ENCODE results near the gene TTLL8. TPM values are rescaled to one million over a fixed set of nuclear protein-coding genes. Genes with fewer than 3 reads are reported as not detected.

The TTLL8 gene
- total RNA-seq, 2 experiments from 2014 or later, result not detected

GRCh38 chr22:50078761-50079160 lies 20.7 kb upstream of the TTLL8 start:
- Mint-ChIP-seq H3K9me3 (no peaks in the 10 kb centered on the region), H3K4me1 (no peaks in the 10 kb centered on the region), H3K27me3 (no peaks in the 10 kb centered on the region), H3K36me3 (ENCODE audit: low read depth) (no peaks in the 10 kb centered on the region), H3K4me3 (no peak overlapping the region), H3K27ac (no peak overlapping the region)
- no peak for DNase-seq
- ChIA-PET POLR2A (no interaction called here), CTCF (no interaction called here)

GRCh38 chr22:50078246-50078645 lies 20.1 kb upstream of the TTLL8 start:
- ChIA-PET CTCF (no interaction called here), POLR2A (no interaction called here)
- no peak for DNase-seq
- Mint-ChIP-seq H3K9me3 (no peaks in the 10 kb centered on the region), H3K27ac (no peak overlapping the region), H3K4me3 (no peak overlapping the region), H3K36me3 (ENCODE audit: low read depth) (no peaks in the 10 kb centered on the region), H3K27me3 (no peaks in the 10 kb centered on the region), H3K4me1 (no peaks in the 10 kb centered on the region)

- CTCF ChIA-PET, result interaction anchor here (0.6 kb wide), 1 partner anchor 10 kb away, joined by 4 read pairs; no protein-coding TSS in a partner anchor
- no peak overlapping the region for H3K4me3 Mint-ChIP-seq
Measured at GRCh38 chr22:50076646-50077535, 18.8 kb upstream of the TTLL8 start.

GRCh38 chr22:50074551-50075530 lies 16.7 kb upstream of the TTLL8 start:
- H3K27ac Mint-ChIP-seq, result no peak overlapping the region
- no peaks in the 10 kb centered on the region for H3K36me3 Mint-ChIP-seq (ENCODE audit: low read depth)
- no peaks in the 10 kb centered on the region for H3K27me3 Mint-ChIP-seq
- DNase-seq, result no peak
- ChIA-PET CTCF (no interaction called here), POLR2A (no interaction called here)
- no peaks in the 10 kb centered on the region for H3K4me1 Mint-ChIP-seq
- H3K9me3 Mint-ChIP-seq, result no peaks in the 10 kb centered on the region
- no peak overlapping the region for H3K4me3 Mint-ChIP-seq

More at GRCh38 chr22:50076646-50077535, 18.8 kb upstream of the TTLL8 start:
- H3K27me3 Mint-ChIP-seq, result no peaks in the 10 kb centered on the region
- no peaks in the 10 kb centered on the region for H3K36me3 Mint-ChIP-seq (ENCODE audit: low read depth)
- no peaks in the 10 kb centered on the region for H3K9me3 Mint-ChIP-seq
- POLR2A ChIA-PET, result no interaction called here
- H3K27ac Mint-ChIP-seq, result no peak overlapping the region
- DNase-seq, result no peak
- H3K4me1 Mint-ChIP-seq, result no peaks in the 10 kb centered on the region

GRCh38 chr22:50074056-50074455 lies 16.0 kb upstream of the TTLL8 start:
- DNase-seq, result no peak
- no peaks in the 10 kb centered on the region for H3K9me3 Mint-ChIP-seq
- POLR2A ChIA-PET, result no interaction called here
- no peak overlapping the region for H3K27ac Mint-ChIP-seq
- H3K4me3 Mint-ChIP-seq, result no peak overlapping the region
- H3K4me1 Mint-ChIP-seq, result no peaks in the 10 kb centered on the region
- H3K27me3 Mint-ChIP-seq, result no peaks in the 10 kb centered on the region
- CTCF ChIA-PET, result no interaction called here
- no peaks in the 10 kb centered on the region for H3K36me3 Mint-ChIP-seq (ENCODE audit: low read depth)

- Mint-ChIP-seq H3K36me3 (ENCODE audit: low read depth) (no peaks in the 10 kb centered on the region), H3K27ac (no peak overlapping the region), H3K9me3 (no peaks in the 10 kb centered on the region), H3K4me3 (no peak overlapping the region), H3K27me3 (no peaks in the 10 kb centered on the region), H3K4me1 (no peaks in the 10 kb centered on the region)
- POLR2A ChIA-PET, result no interaction called here
- CTCF ChIA-PET, result interaction anchor here (1.2 kb wide), 1 partner anchor 42 kb away, joined by 3 read pairs; no protein-coding TSS in a partner anchor
- no peak for DNase-seq
Measured at GRCh38 chr22:50072714-50073538, 14.8 kb upstream of the TTLL8 start.

- no peaks in the 10 kb centered on the region for H3K27me3 Mint-ChIP-seq
- no peak for DNase-seq
- no peak overlapping the region for H3K27ac Mint-ChIP-seq
- ChIA-PET POLR2A (no interaction called here), CTCF (interaction anchor here (1.2 kb wide), 1 partner anchor 42 kb away, joined by 3 read pairs; no protein-coding TSS in a partner anchor)
- H3K4me1 Mint-ChIP-seq, result no peaks in the 10 kb centered on the region
- no peak overlapping the region for H3K4me3 Mint-ChIP-seq
- H3K9me3 Mint-ChIP-seq, result no peaks in the 10 kb centered on the region
- no peaks in the 10 kb centered on the region for H3K36me3 Mint-ChIP-seq (ENCODE audit: low read depth)
Measured at GRCh38 chr22:50072167-50072555, 14.1 kb upstream of the TTLL8 start.

- Mint-ChIP-seq H3K9me3 (no peaks in the 10 kb centered on the region), H3K27ac (no peak overlapping the region), H3K36me3 (ENCODE audit: low read depth) (no peaks in the 10 kb centered on the region), H3K4me3 (no peak overlapping the region), H3K4me1 (no peaks in the 10 kb centered on the region), H3K27me3 (no peaks in the 10 kb centered on the region)
- DNase-seq, result no peak
- ChIA-PET POLR2A (no interaction called here), CTCF (no interaction called here)
Measured at GRCh38 chr22:50071432-50072166, 13.5 kb upstream of the TTLL8 start.

GRCh38 chr22:50070366-50070765 lies 12.3 kb upstream of the TTLL8 start:
- Mint-ChIP-seq H3K36me3 (ENCODE audit: low read depth) (no peaks in the 10 kb centered on the region), H3K27me3 (no peaks in the 10 kb centered on the region), H3K4me3 (no peak overlapping the region), H3K4me1 (no peaks in the 10 kb centered on the region), H3K27ac (no peak overlapping the region), H3K9me3 (no peaks in the 10 kb centered on the region)
- no peak for DNase-seq
- ChIA-PET CTCF (no interaction called here), POLR2A (no interaction called here)

- CTCF ChIA-PET, result interaction anchor here (0.8 kb wide), 1 partner anchor 12 kb away, joined by 4 read pairs; no protein-coding TSS in a partner anchor
- POLR2A ChIA-PET, result no interaction called here
- no peak overlapping the region for H3K4me3 Mint-ChIP-seq
Measured at GRCh38 chr22:50068096-50068495, 10.0 kb upstream of the TTLL8 start.

GRCh38 chr22:50067244-50067643 lies 9.1 kb upstream of the TTLL8 start:
- CTCF ChIA-PET, result interaction anchor here (0.6 kb wide), 1 partner anchor 74 kb away, joined by 4 read pairs; no protein-coding TSS in a partner anchor
- no peaks in the 10 kb centered on the region for H3K9me3 Mint-ChIP-seq
- H3K36me3 Mint-ChIP-seq (ENCODE audit: low read depth), result no peaks in the 10 kb centered on the region
- H3K4me1 Mint-ChIP-seq, result no peaks in the 10 kb centered on the region
- H3K4me3 Mint-ChIP-seq, result no peak overlapping the region
- H3K27ac Mint-ChIP-seq, result no peak overlapping the region
- POLR2A ChIA-PET, result no interaction called here
- DNase-seq, result no peak
- H3K27me3 Mint-ChIP-seq, result no peaks in the 10 kb centered on the region

More at GRCh38 chr22:50068096-50068495, 10.0 kb upstream of the TTLL8 start:
- Mint-ChIP-seq H3K27me3 (no peaks in the 10 kb centered on the region), H3K36me3 (ENCODE audit: low read depth) (no peaks in the 10 kb centered on the region), H3K9me3 (no peaks in the 10 kb centered on the region), H3K4me1 (no peaks in the 10 kb centered on the region), H3K27ac (no peak overlapping the region)
- no peak for DNase-seq

GRCh38 chr22:50064453-50064852 lies 6.4 kb upstream of the TTLL8 start:
- ChIA-PET POLR2A (no interaction called here), CTCF (no interaction called here)
- H3K27me3 Mint-ChIP-seq, result peaks cover 7% of the 10 kb centered on the region
- no peaks in the 10 kb centered on the region for H3K9me3 Mint-ChIP-seq
- DNase-seq, result no peak
- H3K4me1 Mint-ChIP-seq, result no peaks in the 10 kb centered on the region
- H3K36me3 Mint-ChIP-seq (ENCODE audit: low read depth), result no peaks in the 10 kb centered on the region
- no peak overlapping the region for H3K27ac Mint-ChIP-seq
- H3K4me3 Mint-ChIP-seq, result no peak overlapping the region
